ENCODE data around the gene RAD51B. TPM values are rescaled to one million over a fixed set of nuclear protein-coding genes. Genes with fewer than 3 reads are reported as not detected.

The RAD51B gene
- total and polyA plus RNA-seq, 2 of the 13 experiments (the other 11 are each of a cell fraction or from before 2014, with no cell fraction given), result 7.0 to 9.5 TPM

GRCh38 chr14:68726093-68726695 lies 906.6 kb downstream of the RAD51B start:
- Histone ChIP-seq H2AFZ (ENCODE audit: low read length) (no peak overlapping the region), H3K9ac (ENCODE audit: insufficient read depth, low read depth, low read length) (no peak overlapping the region), H3K27ac (ENCODE audit: extremely low read length, insufficient read depth, low read length) (no peak overlapping the region), H3K36me3 (replicated peaks in 1 of 2; ENCODE audit: control insufficient read depth in 1 of 2, insufficient read depth in 2 of 2, low read length in 2 of 2) (no peaks in the 10 kb centered on the region), H4K20me1 (ENCODE audit: insufficient read depth, low read length) (no peaks in the 10 kb centered on the region), H3K4me3 (replicated peaks in 1 of 3; ENCODE audit: insufficient read depth in 1 of 3, low read depth in 2 of 3, low read length in 3 of 3) (no peak overlapping the region), H3K4me1 (ENCODE audit: insufficient read depth, low read length) (peaks cover 79% of the 10 kb centered on the region), H3K79me2 (ENCODE audit: insufficient read depth, low read length) (no peaks in the 10 kb centered on the region), H3K27me3 (ENCODE audit: control insufficient read depth in 1 of 2, insufficient read depth in 2 of 2, low read length in 2 of 2) (no peaks in the 10 kb centered on the region), H3K4me2 (ENCODE audit: low read depth, low read length) (no peak overlapping the region), H3K9me3 (ENCODE audit: low read length) (no peaks in the 10 kb centered on the region)
- ATAC-seq (no peak), FAIRE-seq (no peak), DNase-seq (ENCODE audit: low spot score) (no peak)
- in situ Hi-C loops (cut with HindIII; ENCODE audit: extremely low pct_ligation_motif_present, low pct_unique_long_range_greater_than_20kb), result no loop called here
- WGBS (ENCODE audit: low lambda C conversion rate), result 97% methylated on average over 5 of the region's 5 CpGs
- BruUV-seq (replicated peaks), result no TSS peak
- TF ChIP-seq LRRFIP1 (CRISPR knock-in tag; conservative IDR thresholded peaks at IDR 0.05), result no peak
- intact Hi-C loops (cut with micrococcal nuclease; ENCODE audit: unreplicated experiment), result no loop called here
- ChIA-PET POLR2A (interaction anchor here (3.4 kb wide), 1 partner anchor 63 kb away, joined by 33 read pairs; no protein-coding TSS in a partner anchor), CTCF (ENCODE audit: low intra/inter-chr PET ratio, low total read pairs) (no interaction called here)

- no TSS peak for BruUV-seq (replicated peaks)
- 41% methylated on average over 5 of the region's 5 CpGs for WGBS (ENCODE audit: low lambda C conversion rate)
- intact Hi-C loops (cut with micrococcal nuclease; ENCODE audit: unreplicated experiment) (loop anchor here (2.0 kb wide), 1 partner anchor 51 kb away; no protein-coding TSS in a partner anchor), in situ Hi-C loops (cut with HindIII; ENCODE audit: extremely low pct_ligation_motif_present, low pct_unique_long_range_greater_than_20kb) (no loop called here)
- peak overlapping the region; percentile 61 for H3K4me2 ChIP-seq (ENCODE audit: low read depth, low read length)
- ChIA-PET CTCF (ENCODE audit: low intra/inter-chr PET ratio, low total read pairs) (no interaction called here), POLR2A (interaction anchor here (0.6 to 3.4 kb wide), 15 partner anchors 11 to 129 kb away, joined by 3 to 33 read pairs (median 7); partner anchors contain the start of gene ZFP36L1)
- H2AFZ ChIP-seq (ENCODE audit: low read length), result no peak overlapping the region
- H3K9me3 ChIP-seq (ENCODE audit: low read length), result no peaks in the 10 kb centered on the region
- no peak overlapping the region; the same call in 1 of the 2 replicates for H3K9ac ChIP-seq (ENCODE audit: insufficient read depth, low read depth, low read length)
- H4K20me1 ChIP-seq (ENCODE audit: insufficient read depth, low read length), result no peaks in the 10 kb centered on the region
- peak; percentile 13; the same call in 2 of the 3 replicates for ATAC-seq
- no peaks in the 10 kb centered on the region for H3K27me3 ChIP-seq (ENCODE audit: control insufficient read depth in 1 of 2, insufficient read depth in 2 of 2, low read length in 2 of 2)
- peak overlapping the region in 1 of 3 experiments; percentile 14; a peak in 1 of 6 replicates for H3K4me3 ChIP-seq (replicated peaks in 1 of 3; ENCODE audit: insufficient read depth in 1 of 3, low read depth in 2 of 3, low read length in 3 of 3)
- no peaks in the 10 kb centered on the region for H3K36me3 ChIP-seq (replicated peaks in 1 of 2; ENCODE audit: control insufficient read depth in 1 of 2, insufficient read depth in 2 of 2, low read length in 2 of 2)
- no peak overlapping the region for H3K27ac ChIP-seq (ENCODE audit: extremely low read length, insufficient read depth, low read length)
- no peaks in the 10 kb centered on the region for H3K79me2 ChIP-seq (ENCODE audit: insufficient read depth, low read length)
- peaks cover 77% of the 10 kb centered on the region for H3K4me1 ChIP-seq (ENCODE audit: insufficient read depth, low read length)
- no peak for DNase-seq (ENCODE audit: low spot score)
- no peak for FAIRE-seq
- peak; percentile 77 for TF ChIP-seq PATZ1 (CRISPR knock-in tag; IDR thresholded peaks at IDR 0.05)
- 0 out of 4 replicates have a peak, but pooled peaks of 1 of the 2 experiments have one; percentile 1 for TF ChIP-seq KLF16 (CRISPR knock-in tag; IDR thresholded peaks at IDR 0.05)
- no peak for TF ChIP-seq RORA (CRISPR knock-in tag; IDR thresholded peaks at IDR 0.05)
- TF ChIP-seq RFXAP (CRISPR knock-in tag; IDR thresholded peaks at IDR 0.05; ENCODE audit: borderline replicate concordance), result no peak
- TF ChIP-seq ZNF775 (CRISPR knock-in tag; IDR thresholded peaks at IDR 0.05; ENCODE audit: borderline replicate concordance), result no peak
- TF ChIP-seq NR2F1 (CRISPR knock-in tag; IDR thresholded peaks at IDR 0.05), result no peak
- TF ChIP-seq GATAD2A (CRISPR knock-in tag; IDR thresholded peaks at IDR 0.05), result no peak
- TF ChIP-seq EHMT2 (IDR thresholded peaks at IDR 0.05; ENCODE audit: borderline replicate concordance, low read depth, low read length), result no peak
Measured at GRCh38 chr14:68727315-68728047, 907.9 kb downstream of the RAD51B start.

All from HepG2 (cell line).